HG03342 (cell line): ENCODE data around the gene PSD2.

Source experiments
- ATAC-seq: cut with Tn5 transposase; IDR thresholded peaks from one replicate; pipeline ENCODE4 v1.9.1; 2021; ENCODE audit warnings: mild to moderate bottlenecking, moderate library complexity; ENCODE audit not compliant: unreplicated experiment

Gene PSD2

GRCh38 chr5:139835656-139836055, 40.0 kb downstream of the PSD2 start:
- ATAC-seq, result no peak

GRCh38 chr5:139836469-139837208, 41.0 kb downstream of the PSD2 start:
- no peak for ATAC-seq

DNA sequence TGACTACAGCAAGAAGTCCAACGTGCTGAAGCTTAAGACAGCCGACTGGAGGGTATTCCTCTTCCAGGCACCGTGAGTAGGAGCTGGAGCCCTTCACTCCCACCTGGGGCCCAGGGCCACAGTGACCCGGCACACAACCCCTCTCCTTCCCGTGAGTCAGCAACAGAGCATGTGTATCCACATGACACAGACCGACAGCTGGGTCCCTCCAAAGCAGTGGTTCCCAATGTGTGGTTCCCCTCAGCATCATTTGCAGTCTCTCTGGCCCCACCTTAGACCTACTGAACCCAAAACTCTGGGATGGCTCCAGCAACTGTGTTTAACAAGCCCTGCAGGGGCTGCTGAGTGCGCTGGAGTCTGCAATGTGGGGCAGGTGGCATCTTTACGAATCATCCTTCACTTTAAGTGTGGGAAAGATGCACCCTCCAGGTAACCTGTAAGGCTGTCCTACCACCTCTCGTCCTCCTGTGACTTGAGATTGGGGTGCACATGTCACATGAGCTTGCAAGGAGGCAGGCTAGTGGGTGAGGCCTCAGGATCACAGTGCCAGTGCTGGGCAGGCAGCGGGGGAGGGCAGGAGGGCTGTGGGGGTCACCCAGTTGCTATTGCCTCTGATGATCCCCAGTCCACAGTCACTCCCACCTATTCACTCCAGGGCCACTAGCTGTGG, 42.2 kb downstream of the PSD2 start:
- ATAC-seq, result no peak

GRCh38 chr5:139838381-139839197, 43.0 kb downstream of the PSD2 start:
- ATAC-seq, result no peak

DNA sequence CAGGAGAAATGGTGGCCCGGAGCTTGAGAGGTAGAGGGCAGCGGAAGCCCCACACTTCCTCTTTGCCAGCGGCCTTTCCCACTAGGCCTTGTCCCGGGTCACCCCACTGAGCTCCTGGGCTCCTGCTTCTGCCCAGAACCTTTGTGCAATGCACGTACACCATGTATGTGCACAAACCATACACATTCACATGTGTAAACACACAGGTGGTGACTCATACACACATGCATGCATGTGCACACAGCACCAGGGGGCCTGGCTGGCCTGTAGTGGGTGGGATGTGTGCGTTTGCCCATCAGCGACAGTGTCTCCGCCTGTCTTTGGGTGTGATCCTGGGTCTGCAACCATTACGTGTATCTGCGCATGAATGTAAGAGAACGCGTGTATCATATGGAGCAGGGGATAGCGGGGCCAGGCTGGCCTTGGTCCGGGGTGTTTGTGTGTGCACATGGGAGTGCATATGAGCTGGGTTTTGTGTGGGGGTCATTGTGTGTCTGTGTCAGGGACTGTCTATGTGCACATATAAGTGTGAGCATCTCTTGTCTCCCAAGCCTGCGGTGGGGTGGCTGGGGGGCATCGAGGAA, 43.7 kb downstream of the PSD2 start:
- ATAC-seq, result no peak

DNA sequence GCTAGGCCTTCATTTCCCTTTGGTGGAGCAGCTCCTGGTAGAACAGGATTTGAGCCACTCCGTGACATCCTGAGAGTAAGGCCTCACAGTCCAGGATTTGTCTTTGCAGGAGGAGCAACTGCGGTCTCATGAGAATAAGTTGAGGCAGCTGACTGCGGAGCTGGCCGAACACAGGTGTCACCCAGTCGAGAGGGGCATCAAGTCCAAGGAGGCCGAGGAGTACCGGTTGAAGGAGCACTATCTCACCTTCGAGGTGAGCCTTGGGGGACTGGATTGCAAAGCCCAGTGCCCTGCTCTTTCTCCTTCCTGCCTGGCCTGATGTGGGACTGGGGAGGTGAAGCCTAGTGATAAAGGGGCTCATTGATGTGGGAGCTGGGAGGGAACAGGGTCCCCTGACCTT, 44.3 kb downstream of the PSD2 start:
- ATAC-seq, result no peak

DNA sequence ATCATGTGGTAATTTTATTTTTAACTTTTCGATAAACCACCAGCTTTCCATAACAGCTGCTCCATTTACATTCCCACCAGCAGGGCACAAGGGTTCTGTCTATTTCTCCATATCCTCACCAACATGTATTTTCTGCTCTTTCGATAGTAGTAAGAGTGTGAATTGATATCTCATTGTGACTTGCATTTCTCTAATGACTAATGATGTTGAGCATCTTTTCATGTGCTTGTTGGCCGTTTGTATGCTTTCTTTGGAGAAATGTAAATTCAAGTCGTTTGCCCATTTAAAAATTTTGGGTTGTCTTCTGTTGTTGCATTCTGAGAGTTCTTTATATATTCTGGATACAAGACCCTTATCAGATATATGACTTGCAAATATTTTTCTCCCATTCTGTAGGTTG, 45.9 kb downstream of the PSD2 start:
- no peak for ATAC-seq

DNA sequence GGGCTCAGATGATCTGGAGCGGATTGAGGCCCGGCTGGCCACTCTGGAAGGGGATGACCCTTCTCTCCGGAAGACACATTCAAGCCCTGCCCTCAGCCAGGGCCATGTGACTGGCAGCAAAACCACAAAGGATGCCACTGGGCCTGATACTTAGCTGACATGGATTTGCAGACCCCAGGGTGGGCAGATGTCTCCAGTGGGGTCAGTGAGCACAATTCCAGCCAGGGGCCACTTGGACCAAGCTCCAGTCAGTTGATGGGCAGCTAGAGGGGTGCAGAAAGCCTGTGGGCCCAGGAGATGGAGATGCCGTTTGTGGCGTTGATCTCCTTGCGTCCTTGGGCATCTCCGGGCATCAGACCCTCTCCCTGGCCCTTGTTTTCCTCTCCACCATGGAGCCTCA, 46.7 kb downstream of the PSD2 start:
- ATAC-seq, result no peak

- ATAC-seq, result no peak
These were observed 48.4 kb downstream of the PSD2 start for GRCh38 chr5:139843991-139844390.

- ATAC-seq, result no peak
These were observed 49.0 kb downstream of the PSD2 start for GRCh38 chr5:139844472-139845145.

- no peak for ATAC-seq
These were observed 50.5 kb downstream of the PSD2 start for GRCh38 chr5:139845846-139846681.

GRCh38 chr5:139847091-139847490, 51.5 kb downstream of the PSD2 start:
- ATAC-seq, result no peak

GRCh38 chr5:139847790-139848507, 52.3 kb downstream of the PSD2 start:
- peak; percentile 64 for ATAC-seq

DNA sequence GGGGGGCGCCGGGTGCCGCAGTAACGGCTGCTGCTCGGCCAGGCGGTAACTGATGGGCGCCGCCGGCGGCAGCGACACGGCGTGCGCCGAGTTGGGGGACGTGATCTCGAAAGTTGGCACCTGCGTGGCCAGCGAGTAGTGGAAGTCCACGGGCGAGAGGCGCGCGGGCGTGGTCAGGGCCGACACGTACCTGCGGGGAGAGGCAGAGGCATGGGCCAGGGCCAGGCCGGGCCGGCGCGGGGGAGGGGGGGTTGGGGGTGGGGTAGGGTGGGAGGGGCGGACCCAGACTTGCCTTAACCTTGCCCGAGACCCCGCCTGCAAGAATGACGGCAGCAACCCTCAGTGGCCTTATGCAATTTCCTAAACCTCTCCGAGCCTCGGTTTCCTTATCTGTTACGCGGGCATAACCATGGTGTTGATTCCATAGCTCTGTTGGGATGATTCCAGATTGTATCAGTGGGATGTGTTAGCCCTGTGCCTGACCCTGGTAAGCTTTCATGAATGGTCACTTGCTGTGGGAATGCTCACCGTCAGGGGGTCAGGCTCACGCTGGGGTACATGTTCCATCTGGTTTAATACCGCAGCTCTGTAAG, 53.0 kb downstream of the PSD2 start:
- ATAC-seq, result no peak

- ATAC-seq, result no peak
These were observed 53.9 kb downstream of the PSD2 start for GRCh38 chr5:139849501-139849900.

DNA sequence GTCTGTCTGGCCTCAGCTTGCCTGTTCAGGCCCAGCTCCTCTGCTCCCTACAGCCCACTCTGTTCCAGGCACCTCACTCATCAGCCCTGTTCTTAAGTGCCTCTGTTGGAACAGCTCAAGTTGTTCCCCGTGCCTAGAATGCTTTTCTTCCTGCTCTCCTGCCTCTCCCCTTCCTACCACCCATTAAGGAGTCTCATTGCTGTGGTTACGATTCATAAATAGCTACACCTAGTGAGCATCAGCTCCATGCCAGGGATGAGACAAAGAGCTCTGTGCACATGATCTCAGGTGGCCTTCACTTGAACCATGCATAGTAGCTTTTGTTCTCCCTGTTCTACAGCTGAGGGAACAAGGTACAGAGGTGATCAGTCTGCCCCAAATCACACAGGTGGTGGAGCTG, 54.3 kb downstream of the PSD2 start:
- no peak for ATAC-seq

DNA sequence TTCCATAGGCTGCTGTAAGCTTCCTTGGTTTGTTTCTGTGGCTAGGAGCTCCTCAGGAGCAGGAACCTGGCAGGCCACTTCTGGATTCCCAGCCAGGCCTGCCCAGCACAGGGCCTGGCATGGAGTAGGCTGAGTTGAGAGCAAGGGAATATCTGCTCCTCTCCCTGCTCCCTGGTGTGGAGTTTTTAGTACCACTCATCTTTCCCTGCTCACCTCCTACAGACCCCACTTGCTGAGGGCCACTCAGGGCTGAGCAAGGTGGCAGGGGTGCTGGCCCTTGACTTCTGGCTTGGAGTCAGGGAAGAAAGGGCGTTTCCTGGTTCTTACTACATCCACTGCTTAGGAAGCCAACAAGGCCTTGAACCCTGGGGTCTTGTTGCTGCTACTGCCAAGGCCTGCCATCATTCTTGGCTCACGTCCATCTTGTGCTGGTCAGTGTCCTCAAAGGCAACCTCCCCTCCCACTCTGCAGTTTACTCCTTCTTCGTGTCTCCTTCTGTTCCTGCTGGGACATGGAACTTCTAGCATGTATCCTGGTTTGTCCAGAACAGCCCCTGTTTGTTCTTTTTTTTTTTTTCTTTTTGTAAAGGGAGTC, 54.9 kb downstream of the PSD2 start:
- ATAC-seq, result no peak

- ATAC-seq, result no peak
These were observed 56.0 kb downstream of the PSD2 start for GRCh38 chr5:139851558-139851957.

DNA sequence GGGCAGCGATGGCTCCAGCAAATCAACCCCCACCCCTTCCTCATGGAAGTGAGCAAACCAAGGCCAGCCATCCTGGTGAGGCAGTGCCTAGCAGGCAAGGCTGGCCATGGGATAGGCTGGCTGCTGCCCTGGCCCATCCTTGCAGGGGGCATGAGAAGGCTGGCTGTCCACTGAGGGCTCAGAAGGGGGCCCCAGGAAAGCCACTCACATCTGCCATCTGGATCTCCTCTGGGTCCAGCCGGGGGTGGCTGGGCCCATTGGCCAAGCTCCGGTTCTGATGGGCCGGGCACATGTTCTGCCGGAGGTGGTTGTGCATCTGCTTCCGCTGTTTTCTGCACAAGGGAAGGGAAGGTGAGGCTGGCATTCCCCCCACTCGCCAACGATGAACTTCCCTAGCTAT, 57.1 kb downstream of the PSD2 start:
- no peak for ATAC-seq
